Osteoblast (primary cell): ENCODE data around the gene PDZD7. TPM values are rescaled to one million over a fixed set of nuclear protein-coding genes. Genes with fewer than 3 reads are reported as not detected.
A peak's percentile ranks its signal among the peaks of the same experiment; 100 is the strongest.

Experiments used
- DNase-seq: peaks from one replicate; pipeline ENCODE4 v3.0.0; 2011; ENCODE audit warnings: low spot score, mixed read lengths; ENCODE audit not compliant: insufficient read length; ENCODE audit errors: missing footprints
- H2AFZ ChIP-seq: 2 replicates; pipeline ENCODE4 v1.6.0; 2011; ENCODE audit warnings: mild to moderate bottlenecking, low read length
- H3K27ac ChIP-seq: 2 replicates; pipeline ENCODE4 v1.5.1; 2011; ENCODE audit warnings: mild to moderate bottlenecking, low read depth, low read length, moderate library complexity
- H3K27me3 ChIP-seq: 2 replicates; pipeline ENCODE4 v1.6.0; 2012; ENCODE audit warnings: mild to moderate bottlenecking, control low read depth, inconsistent platforms, low read length, moderate library complexity; ENCODE audit not compliant: insufficient read depth
- H3K36me3 ChIP-seq: 2 replicates; pipeline ENCODE4 v1.5.1; 2011; ENCODE audit warnings: mild to moderate bottlenecking, low read length, control low read depth, moderate library complexity; ENCODE audit not compliant: insufficient read depth
- H3K4me1 ChIP-seq: 2 replicates; pipeline ENCODE4 v1.5.1; 2011; ENCODE audit warnings: mild to moderate bottlenecking, low read length, control low read depth, moderate library complexity; ENCODE audit not compliant: insufficient read depth
- H3K4me2 ChIP-seq: 2 replicates; pipeline ENCODE4 v1.6.0; 2011; ENCODE audit warnings: mild to moderate bottlenecking, low read length; ENCODE audit not compliant: insufficient read depth
- H3K4me3 ChIP-seq: fragments of 200-600 bp; sonication (generic); 3 replicates; pipeline ENCODE4 v1.5.1; 2012; ENCODE audit warnings: mild to moderate bottlenecking, low read length, inconsistent platforms; ENCODE audit not compliant: insufficient read depth
- H3K79me2 ChIP-seq: 2 replicates; pipeline ENCODE4 v1.6.0; 2012; ENCODE audit warnings: mild to moderate bottlenecking, low read length, control low read depth, inconsistent platforms; ENCODE audit not compliant: insufficient read depth
- H3K9me3 ChIP-seq: 2 replicates; pipeline ENCODE4 v1.5.1; 2011; ENCODE audit warnings: low read depth, low read length, control low read depth
- H4K20me1 ChIP-seq: 2 replicates; pipeline ENCODE4 v1.6.0; 2012; ENCODE audit warnings: mild to moderate bottlenecking, low read length, control low read depth; ENCODE audit not compliant: insufficient read depth
- CTCF ChIP-seq: IDR thresholded peaks from 2 replicates; pipeline ENCODE4 v1.5.1; 2011; ENCODE audit warnings: mild to moderate bottlenecking, low read depth, low read length, moderate library complexity; ENCODE audit errors: extremely low read depth
- total RNA-seq: library from RNA; depleted of rRNA; stranded (reverse); fragments of >200 nt; gene quantifications from 2 replicates; pipeline ENCODE4 v1.2.3, GENCODE V29; 2012

The PDZD7 gene
- total RNA-seq, 1 donor, result 0.72 TPM

- peaks cover 35% of the 10 kb centered on the region for H4K20me1 ChIP-seq
- H3K4me2 ChIP-seq, result peak overlapping the region; percentile 80
- H3K9me3 ChIP-seq, result no peaks in the 10 kb centered on the region
- peak; percentile 96 for DNase-seq
- H3K4me3 ChIP-seq, result peak overlapping the region; percentile 88
- no peaks in the 10 kb centered on the region for H3K27me3 ChIP-seq
- no peak for TF ChIP-seq CTCF
- H2AFZ ChIP-seq, result peak overlapping the region; percentile 73
- H3K27ac ChIP-seq, result peak overlapping the region; percentile 93
- H3K79me2 ChIP-seq, result peaks cover 55% of the 10 kb centered on the region
- H3K36me3 ChIP-seq, result peaks cover 27% of the 10 kb centered on the region
- peaks cover 38% of the 10 kb centered on the region for H3K4me1 ChIP-seq
Measured at GRCh38 chr10:101000127-101000914, 30.6 kb downstream of the PDZD7 start.

- H3K4me3 ChIP-seq, result peak within 1 kb of the TSS; percentile 88
- H3K4me2 ChIP-seq, result peak within 1 kb of the TSS; percentile 99
- H3K79me2 ChIP-seq, result peaks cover 49% of the 10 kb centered on the region
- H2AFZ ChIP-seq, result peak within 1 kb of the TSS; percentile 80
- peaks cover 23% of the 10 kb centered on the region for H3K36me3 ChIP-seq
- H3K27me3 ChIP-seq, result no peaks in the 10 kb centered on the region
- peak within 1 kb of the TSS; percentile 99 for H3K27ac ChIP-seq
- DNase-seq, result no peak
- peaks cover 38% of the 10 kb centered on the region for H3K4me1 ChIP-seq
- peaks cover 30% of the 10 kb centered on the region for H4K20me1 ChIP-seq
- H3K9me3 ChIP-seq, result no peaks in the 10 kb centered on the region
- TF ChIP-seq CTCF, result no peak
Measured at GRCh38 chr10:100999742-101000126, 31.2 kb downstream of the PDZD7 start, which contains the start of gene LZTS2. TSS of gene LZTS2 (plus strand) at chr10:100999808. CDS start at chr10:101002539, 2,731 bp downstream.

- Histone ChIP-seq H2AFZ (peak overlapping the region; percentile 80), H3K79me2 (peaks cover 44% of the 10 kb centered on the region), H3K9me3 (no peaks in the 10 kb centered on the region), H4K20me1 (peaks cover 27% of the 10 kb centered on the region), H3K4me2 (peak overlapping the region; percentile 99), H3K27ac (peak overlapping the region; percentile 99), H3K36me3 (peaks cover 21% of the 10 kb centered on the region), H3K27me3 (no peaks in the 10 kb centered on the region), H3K4me1 (peaks cover 38% of the 10 kb centered on the region), H3K4me3 (peak overlapping the region; percentile 88)
- DNase-seq, result peak; percentile 99
- TF ChIP-seq CTCF, result peak; percentile 64
Measured at GRCh38 chr10:100998991-100999741, 31.8 kb downstream of the PDZD7 start.
